ENCODE measurements around the gene EXOC2.
"Not testable (repeated sequence)": the region's sequence is repeated elsewhere in the genome, so short reads cannot be mapped to it uniquely, and the experiment has no call there.

EXOC2 gene

DNA sequence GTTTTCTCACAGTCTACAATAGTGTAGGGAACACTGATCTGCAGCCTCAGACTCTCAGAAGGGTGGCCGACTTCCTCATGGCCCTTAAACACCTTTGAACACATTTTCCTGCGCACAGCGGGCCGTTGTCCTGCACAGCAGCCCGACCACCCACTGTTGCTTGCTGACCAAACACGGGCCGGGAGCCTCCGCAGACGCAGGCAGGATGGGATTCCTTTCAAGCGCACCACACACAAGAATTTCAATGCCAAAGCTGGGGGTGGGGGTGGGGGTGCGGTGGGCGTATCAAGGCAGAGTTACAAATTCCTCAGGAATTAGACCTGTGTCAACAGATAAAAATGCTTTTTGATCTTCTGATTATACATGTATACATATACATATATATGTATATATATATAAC, 110.6 kb downstream of the EXOC2 start:
- no peak for DNase-seq (ENCODE audit: low read depth)

DNA sequence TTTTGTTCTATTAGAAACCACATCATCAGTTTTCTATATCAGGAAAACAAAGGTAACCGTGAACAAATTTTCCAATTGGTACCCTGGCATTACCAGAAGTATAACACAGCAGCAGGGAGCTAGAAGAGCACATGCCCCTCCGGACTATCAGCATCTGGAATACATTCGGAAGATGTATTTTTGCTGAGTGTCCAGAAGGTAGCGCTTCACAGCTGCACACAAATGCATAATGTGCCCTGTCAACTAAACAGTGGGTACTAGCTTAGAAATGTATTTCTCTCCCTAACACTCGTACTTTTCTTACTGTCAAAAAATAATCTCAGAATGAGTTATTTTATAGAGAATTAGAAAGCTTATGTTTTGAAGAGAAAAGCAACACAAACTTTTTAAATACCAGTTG, 113.6 kb downstream of the EXOC2 start:
- peak; percentile 15 for DNase-seq (ENCODE audit: low read depth)

DNA sequence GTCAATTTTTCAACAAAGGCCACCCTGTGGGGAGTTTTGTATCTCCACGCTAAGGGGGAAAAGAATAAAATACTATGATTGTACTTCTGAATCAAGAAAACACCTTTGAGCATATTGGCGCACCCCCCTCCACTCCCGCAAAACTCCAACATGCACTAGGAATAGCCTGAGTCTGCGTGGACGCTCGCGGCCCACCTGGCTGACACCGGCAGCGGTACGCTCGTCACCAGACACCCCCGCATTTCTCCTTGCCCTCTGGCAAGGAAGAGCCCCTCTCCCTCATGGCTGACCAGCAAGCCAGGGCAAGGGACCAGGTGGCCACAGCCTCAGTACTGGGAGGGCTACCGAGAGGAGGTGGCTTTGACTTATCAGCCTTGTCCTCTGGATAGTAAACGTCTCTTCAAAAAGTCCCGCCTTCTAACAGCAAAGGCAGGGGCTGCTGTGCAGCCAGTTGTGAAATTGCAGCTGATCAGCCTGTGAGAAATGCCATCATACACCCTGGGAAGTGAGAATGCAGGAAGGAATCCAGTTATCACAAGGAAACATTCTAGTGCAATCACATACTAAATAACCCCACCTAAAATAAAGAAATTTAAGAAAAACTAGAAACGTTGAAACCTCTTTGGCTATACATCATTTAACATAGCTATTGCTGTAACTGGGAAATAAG, 120.2 kb downstream of the EXOC2 start:
- no peak for DNase-seq (ENCODE audit: low read depth)

DNA sequence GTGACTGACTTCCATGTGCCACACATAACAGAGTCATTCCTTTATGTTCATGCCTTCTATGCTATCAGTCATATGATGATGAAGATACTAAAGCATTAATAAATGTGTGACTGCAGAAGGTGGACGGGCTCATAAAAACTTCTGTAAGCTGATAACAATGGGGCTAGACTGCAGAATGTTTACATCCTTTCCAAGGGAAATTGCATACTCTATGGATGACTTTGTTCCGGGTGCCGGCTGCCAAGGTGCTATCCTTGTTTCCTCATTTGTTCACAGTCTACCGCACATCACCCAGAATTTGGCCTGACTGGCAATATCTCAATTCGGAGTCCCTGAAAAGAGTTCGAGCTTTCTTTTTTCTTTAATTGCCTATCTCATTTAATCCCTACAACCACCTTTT, 121.0 kb downstream of the EXOC2 start:
- no peak for DNase-seq (ENCODE audit: low read depth)

DNA sequence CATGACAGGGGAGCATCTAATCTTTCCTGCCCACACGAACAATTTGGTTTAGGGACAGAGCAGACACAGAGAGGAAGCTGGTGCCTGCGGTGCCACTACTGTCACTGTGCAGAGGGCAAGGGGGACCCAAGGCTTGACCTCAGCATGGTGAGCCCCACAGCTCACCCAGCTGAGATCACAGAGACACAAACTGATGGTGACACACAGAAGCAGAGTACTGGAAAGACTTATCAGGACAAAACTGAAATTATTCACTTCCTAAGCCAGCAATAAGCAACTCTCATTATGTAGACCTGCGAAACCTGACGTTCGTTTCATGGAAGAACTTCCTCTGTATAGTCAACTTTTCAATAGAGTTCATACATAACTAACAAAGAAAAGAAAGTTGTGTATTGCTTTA, 122.1 kb downstream of the EXOC2 start:
- no peak for DNase-seq (ENCODE audit: low read depth)

DNA sequence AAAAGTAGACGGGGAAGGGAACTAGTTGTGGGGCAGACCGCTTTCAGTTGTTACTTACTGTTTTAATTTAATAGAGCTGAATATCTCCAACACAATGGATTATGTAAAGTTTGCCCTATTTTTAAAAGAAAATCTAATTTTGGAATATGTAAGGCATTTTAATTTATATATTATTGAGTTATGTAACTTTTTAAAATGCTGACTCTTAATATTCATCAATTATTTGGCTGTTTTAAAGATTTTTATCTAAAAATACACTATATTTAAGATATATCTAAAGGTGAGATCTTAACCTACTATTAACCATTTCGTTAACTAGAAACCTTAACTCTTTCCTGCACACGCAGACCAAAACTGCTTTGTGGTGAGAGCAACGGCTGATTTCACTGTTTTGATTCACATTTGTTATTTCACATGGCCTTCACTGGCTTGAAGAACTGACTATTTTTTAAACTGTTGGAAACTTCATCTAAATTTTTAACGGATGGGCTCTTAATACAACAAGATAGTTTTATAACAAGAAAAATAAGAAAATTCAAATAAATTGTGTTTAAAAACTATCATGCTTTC, 123.9 kb downstream of the EXOC2 start:
- no peak for DNase-seq (ENCODE audit: low read depth)

DNA sequence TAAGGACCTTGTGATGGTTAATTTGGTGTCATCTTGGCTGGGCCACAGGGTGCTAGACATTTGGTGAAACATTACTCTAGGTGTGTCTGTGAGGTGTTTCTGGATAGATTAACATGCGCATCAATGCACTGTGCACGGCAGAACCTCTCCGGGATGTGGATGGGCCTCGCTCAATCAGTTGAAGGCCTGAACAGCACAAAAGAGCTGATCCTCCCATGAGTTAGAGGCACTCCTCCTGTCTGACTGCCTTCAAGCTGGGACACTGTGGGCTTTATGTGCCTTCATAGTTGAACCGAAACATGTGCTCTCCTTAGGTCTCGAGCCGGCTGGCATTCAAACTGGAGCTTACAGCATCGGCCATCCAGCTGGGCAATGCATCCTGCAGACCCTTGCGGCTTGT, 124.9 kb downstream of the EXOC2 start:
- no peak for DNase-seq (ENCODE audit: low read depth)

DNA sequence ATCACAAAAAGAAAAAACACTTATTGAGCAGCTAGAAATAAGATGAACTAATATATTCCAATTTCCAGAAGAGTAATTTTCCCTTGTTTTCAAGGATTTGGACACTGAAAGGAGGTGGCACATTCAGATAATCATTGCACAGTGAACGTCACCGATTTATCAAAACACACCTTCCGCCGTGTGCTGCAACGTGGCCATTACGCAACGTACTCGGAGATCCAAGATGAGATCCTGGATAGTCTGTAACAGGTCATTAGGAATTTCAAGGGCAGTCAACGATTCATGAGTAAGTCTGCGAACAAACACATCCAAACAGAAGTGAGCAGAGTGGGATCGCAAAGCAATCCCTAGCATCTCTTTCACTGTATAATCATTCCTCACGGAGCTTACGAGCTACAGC, 129.1 kb downstream of the EXOC2 start:
- no peak for DNase-seq (ENCODE audit: low read depth)

DNA sequence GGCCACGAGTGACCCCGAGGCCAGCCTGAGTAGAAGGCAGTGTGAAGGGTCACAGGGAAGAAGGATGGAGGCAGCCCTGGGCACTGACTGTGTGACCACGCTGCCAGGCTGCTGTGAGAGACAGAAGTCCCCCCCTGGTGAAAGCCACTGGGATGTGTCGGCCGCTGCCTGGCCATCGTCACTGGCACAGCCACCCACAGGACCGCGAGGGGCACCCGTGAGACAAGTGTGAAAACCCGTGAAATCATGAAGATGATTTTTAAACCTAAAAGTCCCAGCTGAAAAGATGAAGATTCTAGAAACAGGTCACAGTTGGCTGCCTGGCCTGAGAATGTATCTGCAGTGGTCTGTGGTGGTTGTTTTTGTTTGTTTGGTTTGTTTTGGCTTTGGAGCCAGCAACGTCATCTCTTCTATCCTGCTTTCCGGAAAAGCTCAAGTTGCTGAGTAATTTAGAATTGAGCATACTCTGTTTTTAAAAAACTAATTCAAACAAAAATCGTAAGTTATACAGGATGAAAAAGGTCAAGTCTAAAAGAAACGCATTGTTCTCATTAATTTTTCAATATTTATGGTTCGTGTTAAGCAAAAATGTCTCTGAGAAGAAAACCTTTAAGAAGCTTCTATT, 130.8 kb downstream of the EXOC2 start:
- DNase-seq (ENCODE audit: low read depth) = no peak

DNA sequence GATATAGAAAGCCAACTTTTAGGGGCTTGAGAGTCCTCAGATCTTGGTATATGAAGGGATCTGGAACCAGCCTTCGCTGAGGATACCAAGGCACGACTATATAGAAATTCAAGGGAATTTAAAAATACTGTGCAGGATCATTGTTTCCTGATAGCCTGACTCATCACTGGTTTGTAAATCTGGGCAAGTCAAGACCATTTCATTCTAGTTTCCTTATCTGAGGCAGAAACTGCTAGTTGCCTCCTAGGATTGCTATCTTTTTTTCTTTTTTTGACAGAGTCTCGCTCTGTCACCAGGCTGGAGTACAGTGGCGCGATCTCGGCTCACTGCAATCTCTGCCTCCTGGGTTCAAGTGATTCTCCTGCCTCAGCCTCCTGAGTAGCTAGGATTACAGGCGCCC, 131.6 kb downstream of the EXOC2 start:
- DNase-seq (ENCODE audit: low read depth) = not testable (repeated sequence)

DNA sequence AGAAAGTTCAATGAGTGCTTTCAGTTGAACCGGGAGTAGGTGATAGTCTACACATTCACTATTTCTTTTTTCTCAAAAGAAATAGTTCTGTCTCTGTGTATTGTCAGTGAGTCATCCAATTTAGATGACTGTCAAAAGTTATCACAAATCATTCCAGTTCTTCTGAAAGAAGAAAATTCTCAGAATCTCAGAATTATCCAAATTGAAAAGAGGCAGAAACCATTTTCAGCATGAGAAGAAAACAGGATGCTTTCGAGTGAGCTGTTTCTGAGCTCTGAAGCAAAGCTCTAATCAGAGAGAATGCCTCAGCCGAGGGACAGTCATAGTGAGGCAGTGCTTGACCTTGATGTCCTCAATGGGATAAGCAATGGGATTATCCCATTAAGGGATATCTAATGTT, 134.0 kb downstream of the EXOC2 start:
- DNase-seq (ENCODE audit: low read depth) = no peak

DNA sequence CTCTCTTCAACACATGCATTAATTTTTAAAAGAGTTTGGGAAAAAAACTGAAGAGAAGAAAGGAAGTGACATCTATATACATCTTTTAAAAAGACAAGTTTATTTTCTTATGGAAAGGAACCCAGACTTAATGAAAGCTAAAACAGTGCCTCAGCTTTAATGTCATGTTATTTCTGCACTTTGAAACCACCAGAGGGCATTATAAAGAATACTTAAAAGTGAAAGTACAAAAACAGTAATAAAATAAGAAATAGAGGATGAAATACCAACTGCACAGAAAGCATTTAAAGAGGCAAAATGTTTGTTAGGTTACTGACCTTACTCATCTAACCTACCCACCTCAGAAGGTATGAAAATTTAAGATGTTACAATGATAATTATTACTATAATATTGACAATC, 134.8 kb downstream of the EXOC2 start:
- no peak for DNase-seq (ENCODE audit: low read depth)

DNA sequence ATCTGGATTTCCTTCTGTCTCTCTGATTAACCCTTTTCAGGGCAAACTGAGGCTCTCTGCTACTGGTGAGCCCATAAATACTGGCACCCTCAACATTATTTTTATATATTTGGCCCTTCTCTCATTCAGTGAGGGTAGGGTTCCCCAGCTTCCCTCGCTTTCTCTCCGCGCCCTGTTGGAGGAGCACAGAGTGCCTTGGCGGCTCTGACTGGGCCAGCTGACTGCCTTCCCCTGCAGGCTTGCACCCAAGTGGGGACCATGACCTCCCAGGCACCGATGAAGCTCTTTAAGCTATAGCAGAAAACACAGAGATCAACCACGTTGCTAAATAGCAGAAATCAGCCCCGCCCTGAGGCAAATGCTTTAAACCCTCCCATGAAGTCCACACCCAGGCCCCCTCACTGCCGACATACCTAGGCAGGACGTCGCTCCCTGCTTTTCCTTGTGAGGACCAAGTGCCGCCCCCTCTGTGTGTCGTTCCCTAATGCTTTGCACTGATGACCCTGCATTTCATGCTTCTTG, 141.0 kb downstream of the EXOC2 start:
- no peak for DNase-seq (ENCODE audit: low read depth)

DNA sequence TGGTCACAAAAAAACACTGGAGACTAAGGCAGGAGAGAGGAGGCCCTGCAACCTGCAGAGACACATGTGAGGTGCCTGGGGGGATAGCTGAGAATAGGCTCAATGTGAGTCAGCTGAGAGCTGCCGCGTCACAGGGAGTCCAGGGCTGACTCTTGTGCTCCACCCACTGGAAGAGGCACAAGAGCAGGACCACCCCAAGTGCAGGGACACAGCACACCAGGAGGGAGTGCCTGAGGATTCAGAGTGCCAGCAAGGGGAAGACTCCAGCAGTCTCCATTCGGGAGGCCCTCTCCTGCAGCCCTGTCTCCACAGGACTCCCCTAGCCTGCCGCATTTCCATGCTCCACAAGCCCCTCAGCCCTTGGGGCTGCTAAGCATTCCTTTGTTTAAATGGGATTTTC, 141.5 kb downstream of the EXOC2 start:
- DNase-seq (ENCODE audit: low read depth) = peak; percentile 5

DNA sequence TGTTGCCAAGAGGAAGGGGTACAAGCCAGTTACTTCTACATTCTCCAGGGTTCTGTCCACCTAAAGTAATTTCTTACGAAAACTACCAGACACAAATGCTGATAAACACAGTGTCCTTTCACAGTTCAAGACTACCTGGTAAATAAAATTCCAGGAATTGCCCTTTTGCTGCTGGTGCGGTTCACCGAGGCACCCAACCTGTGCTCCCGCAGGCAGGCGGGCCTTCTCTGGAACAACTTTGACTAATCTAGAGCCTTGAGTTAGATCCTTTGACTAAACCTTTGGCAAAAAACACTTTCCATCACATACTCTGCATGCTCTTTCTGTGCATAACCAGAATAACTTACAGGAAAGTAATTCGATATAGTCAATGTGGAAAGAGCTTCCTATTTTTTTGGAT, 143.0 kb downstream of the EXOC2 start:
- DNase-seq (ENCODE audit: low read depth) = no peak

DNA sequence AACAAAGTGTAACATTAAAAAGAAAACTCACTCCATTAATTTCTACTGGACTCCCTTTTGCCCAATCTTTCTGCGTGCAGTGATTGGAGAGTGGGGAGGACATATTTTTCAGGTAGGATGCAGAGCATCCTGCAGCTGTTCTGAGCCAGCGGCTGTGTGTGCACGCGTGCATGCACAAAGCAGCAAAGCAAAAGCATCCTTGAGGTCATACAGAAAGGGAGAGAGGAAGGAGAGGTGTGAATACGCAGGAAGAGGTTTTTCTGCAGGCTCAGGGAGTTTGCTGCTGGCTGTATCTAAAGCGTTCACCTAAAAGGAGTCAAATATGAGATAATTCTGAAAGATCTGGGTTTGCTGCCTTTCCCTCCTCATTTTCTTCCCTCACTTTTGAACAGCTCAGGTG, 144.4 kb downstream of the EXOC2 start:
- DNase-seq (ENCODE audit: low read depth) = no peak

DNA sequence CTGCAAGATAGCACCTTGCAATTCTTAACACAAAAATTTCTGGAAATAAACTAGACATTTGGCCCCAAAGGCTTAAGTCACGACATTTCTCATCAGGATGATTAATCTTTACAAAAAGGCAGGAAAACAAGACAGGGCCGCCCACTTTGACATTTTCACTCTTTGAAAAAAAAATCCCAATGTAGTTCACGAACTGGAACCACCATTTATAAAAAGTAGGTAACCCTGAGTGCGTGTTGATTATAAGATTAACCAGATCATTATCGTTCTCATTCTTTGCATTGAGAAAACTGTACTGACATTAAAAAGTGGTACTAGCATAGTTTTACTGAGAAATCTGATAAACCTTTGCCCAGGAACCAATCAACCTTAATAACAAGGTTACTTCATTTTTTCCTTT, 144.8 kb downstream of the EXOC2 start:
- DNase-seq (ENCODE audit: low read depth) = no peak

DNA sequence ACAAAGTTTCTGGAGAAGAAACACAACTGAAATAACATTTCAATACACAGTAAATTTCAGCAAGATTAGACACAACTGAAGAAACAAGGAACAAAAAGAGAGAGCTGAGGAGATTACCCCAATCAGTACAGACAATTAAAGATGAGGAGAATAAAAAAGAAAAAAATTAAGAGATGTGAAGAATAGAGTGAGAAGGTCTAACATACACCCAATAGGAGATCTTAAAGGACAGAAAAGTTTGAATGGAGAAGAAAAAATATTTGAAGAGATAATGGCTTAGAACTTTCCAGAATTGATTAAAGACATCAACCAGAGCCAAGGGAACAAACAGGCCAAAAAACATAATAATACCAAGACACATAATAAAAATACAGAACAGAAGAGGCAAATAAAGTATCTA, 152.4 kb downstream of the EXOC2 start:
- DNase-seq (ENCODE audit: low read depth) = no peak

DNA sequence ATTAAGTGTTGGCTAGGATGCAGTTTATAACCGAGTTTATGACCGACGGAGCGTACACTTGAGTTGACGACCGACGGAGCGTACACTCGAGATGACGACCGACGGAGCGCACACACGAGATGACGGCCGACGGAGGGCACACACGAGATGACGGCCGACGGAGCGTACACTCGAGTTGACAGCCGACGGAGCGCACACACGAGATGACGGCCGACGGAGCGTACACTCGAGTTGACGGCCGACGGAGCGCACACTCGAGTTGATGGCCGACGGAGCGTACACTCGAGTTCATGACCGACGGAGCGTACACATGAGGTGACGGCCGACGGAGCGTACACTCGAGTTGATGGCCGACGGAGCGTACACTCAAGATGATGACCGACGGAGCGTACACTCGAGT, 155.8 kb downstream of the EXOC2 start:
- DNase-seq (ENCODE audit: low read depth) = no peak

DNA sequence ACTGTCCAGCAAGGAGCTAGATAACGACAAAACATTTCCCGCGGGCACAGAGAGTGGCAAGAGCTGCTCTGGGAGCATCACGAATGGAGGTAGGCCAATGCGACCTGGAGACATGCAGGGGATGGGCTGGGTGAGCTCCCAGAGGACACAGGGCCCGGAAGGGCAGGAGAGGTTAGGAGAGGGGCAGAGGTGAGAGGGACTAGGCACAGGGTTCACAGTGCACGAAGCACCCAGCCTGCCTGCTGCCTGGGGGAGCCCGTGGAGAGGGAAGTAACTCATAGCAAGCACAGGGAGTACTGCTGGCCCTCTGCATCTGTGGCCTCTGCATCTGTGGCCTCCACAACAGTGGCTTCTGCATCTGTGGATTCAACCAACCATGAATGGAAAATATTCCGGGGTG, 162.5 kb downstream of the EXOC2 start:
- DNase-seq (ENCODE audit: low read depth) = no peak

DNA sequence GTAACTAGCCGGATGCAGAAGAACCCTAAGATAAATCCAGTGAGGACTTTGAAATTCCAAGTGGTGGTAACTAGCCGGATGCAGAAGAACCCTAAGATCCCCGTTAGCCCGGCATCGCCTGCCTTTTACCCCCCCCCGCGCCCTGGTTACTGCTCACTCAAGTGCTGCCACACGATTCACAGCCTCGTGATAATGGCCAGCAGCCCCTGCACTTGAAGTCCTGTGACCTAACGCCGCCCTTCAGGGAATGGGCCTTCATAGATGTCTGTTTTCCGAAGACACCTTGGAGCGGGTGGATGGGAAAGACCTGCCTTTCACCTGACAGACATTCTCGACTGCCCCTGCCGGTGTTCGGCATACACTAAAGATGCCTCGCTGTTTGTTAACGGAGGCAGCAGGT, 163.9 kb downstream of the EXOC2 start:
- no peak for DNase-seq (ENCODE audit: low read depth)

DNA sequence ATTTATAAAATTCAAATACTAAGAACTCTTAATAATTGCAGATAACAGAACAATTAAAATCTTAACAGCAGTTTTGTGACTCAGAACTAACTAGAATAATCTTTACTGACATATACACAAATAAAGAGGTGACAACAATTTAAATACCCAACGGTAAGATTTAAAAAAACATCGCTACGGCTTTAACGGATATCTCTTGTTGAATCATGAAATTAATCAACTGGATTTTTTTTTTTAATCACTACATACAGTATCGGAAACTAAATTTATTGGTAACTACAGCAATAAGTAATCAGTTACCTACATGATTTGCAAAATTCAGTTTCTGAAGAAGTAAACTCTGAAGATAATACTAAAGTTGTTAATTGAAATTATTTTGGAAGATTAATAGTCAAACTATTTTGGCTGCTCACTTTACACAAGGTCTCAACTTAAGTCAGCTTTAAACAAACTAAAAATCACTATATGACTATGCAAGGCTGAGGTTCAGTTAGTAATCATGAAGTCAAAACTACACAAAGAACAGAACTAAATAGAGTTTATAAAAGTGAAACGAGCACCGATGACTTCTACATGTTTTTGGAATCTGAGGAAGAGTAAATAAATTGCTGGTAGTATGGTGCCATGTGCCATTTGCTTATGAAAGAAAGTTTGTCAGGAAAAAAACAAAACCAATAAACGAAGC, 164.8 kb downstream of the EXOC2 start:
- no peak for DNase-seq (ENCODE audit: low read depth)

DNA sequence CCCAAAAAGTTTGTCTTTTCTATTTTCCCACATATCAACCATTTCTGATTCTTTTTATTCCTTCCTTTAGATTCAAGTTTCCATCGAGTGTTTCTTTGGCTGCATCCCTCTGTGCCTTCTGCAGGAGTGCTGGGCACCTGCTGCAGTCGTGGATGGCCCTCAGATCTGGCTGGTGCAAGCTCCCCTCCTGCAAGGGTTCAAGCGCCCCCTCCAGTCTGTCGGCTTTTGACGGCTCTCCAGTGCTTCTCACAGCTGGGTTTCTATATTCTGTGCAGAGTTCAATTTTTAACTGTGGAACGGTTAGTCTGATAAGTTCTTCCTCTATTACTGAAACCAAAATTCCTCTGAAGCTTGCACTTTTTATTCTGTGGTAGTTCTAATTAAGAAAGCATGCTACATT, 168.1 kb downstream of the EXOC2 start:
- no peak for DNase-seq (ENCODE audit: low read depth)
